ENCODE data around the gene CSNK1A1.

DNA sequence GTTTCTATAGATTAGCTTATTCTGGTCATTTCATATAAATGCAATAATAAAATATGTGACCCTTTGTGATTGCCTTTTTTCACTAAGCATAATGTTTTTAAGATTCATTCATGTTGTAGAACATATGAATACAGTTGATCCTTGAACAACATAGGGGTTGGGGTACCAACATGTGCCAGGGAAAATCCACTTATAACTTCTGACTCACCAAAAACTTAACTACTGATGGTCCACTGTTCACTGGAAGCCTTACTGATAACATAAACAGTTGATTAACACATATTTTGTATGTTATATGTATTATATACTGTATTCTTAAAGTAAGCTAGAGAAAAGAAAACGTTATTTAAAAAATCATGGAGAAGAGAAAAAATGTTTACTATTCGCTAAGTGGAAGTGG is 42.1 kb upstream of the CSNK1A1 start:
- TF ChIP-seq POLR2A (IDR thresholded peaks at IDR 0.05; ENCODE audit: low read depth, low read length) (no peak), POLR2AphosphoS5 (IDR thresholded peaks at IDR 0.05; ENCODE audit: low read depth, low read length) (no peak), TAF1 (IDR thresholded peaks at IDR 0.05; ENCODE audit: borderline replicate concordance, low read depth, low read length) (no peak)

Measured in GM12892 (cell line).